ENCODE results near the gene SMG5.

- TF ChIP-seq BHLHE40 (IDR thresholded peaks at IDR 0.05; ENCODE audit: borderline replicate concordance) = no peak
- TF ChIP-seq SP1 (IDR thresholded peaks at IDR 0.05) = no peak
- TF ChIP-seq FOXK2 (IDR thresholded peaks at IDR 0.05) = no peak
- no peak for TF ChIP-seq TARDBP (IDR thresholded peaks at IDR 0.05)
- TF ChIP-seq L3MBTL2 (conservative IDR thresholded peaks at IDR 0.05) = no peak
Observed at GRCh38 chr1:156220226-156220625, 62.4 kb downstream of the SMG5 start.

All from HEK293T (cell line).